HFF-Myc (cell line): ENCODE data around the gene LAIR1.

Experiments used
- DNase-seq: peaks from one replicate; pipeline ENCODE4 v3.0.0-alpha.2; 2011; ENCODE audit warnings: low read depth; ENCODE audit errors: extremely low read depth
- H3K4me3 ChIP-seq: replicated peaks from 2 replicates; pipeline ENCODE4 v1.5.1; 2011; ENCODE audit warnings: low read depth, mild to moderate bottlenecking, control low read depth, low read length
- CTCF ChIP-seq: IDR thresholded peaks from 2 replicates; pipeline ENCODE4 v1.5.1; 2012; ENCODE audit warnings: mild to moderate bottlenecking, low read depth, low read length, control low read depth; ENCODE audit errors: missing control alignments

The LAIR1 gene

GRCh38 chr19:54315956-54316355, 48.8 kb downstream of the LAIR1 start:
- H3K4me3 ChIP-seq = no peak overlapping the region
- no peak for DNase-seq
- TF ChIP-seq CTCF = no peak

GRCh38 chr19:54312436-54313377, 52.0 kb downstream of the LAIR1 start, which contains the start of gene LILRA5:
Gene LILRA5, minus strand, starts transcription at chr19:54313166. Its CDS starts 147 bp downstream, at chr19:54313019.
- no peak for DNase-seq

GRCh38 chr19:54312011-54312410, 52.7 kb downstream of the LAIR1 start:
- no peak overlapping the region for H3K4me3 ChIP-seq
- DNase-seq = no peak
- TF ChIP-seq CTCF = no peak

More at GRCh38 chr19:54312436-54313377, 52.0 kb downstream of the LAIR1 start, which contains the start of gene LILRA5:
- no peak within 1 kb of the TSS for H3K4me3 ChIP-seq
- TF ChIP-seq CTCF = no peak

- DNase-seq = no peak
- no peak overlapping the region for H3K4me3 ChIP-seq
- TF ChIP-seq CTCF = no peak
Measured at GRCh38 chr19:54311486-54311885, 53.2 kb downstream of the LAIR1 start.

- no peak overlapping the region for H3K4me3 ChIP-seq
- no peak for TF ChIP-seq CTCF
- no peak for DNase-seq
Measured at GRCh38 chr19:54310543-54310942, 54.2 kb downstream of the LAIR1 start.

GRCh38 chr19:54309811-54310210, 54.9 kb downstream of the LAIR1 start:
- no peak for TF ChIP-seq CTCF
- no peak overlapping the region for H3K4me3 ChIP-seq
- DNase-seq = no peak
